GM12878 (cell line): ENCODE data around the gene WDR74. TPM values are rescaled to one million over a fixed set of nuclear protein-coding genes. Genes with fewer than 3 reads are reported as not detected.

ENCODE experiments used
- ATAC-seq: fragments of 200-7000 bp; cut with Tn5 transposase; 3 replicates; pipeline ENCODE4 v1.9.1; 2020; ENCODE audit warnings: mild to moderate bottlenecking, moderate library complexity
- BruUV-seq: library from RNA; stranded (reverse); fragments of 400-500 nt; replicated peaks from 2 replicates; lab custom pipeline; 2021; lab: Mats Ljungman, UMichigan
- CTCF ChIA-PET: fragments of 300-600 bp; sonication (Branson Sonifier 250); formaldehyde crosslinking; extraction: SDS; loops from one replicate; lab custom pipeline; 2021; ENCODE audit warnings: inconsistent platforms; lab: Yijun Ruan, JAX
- POLR2A ChIA-PET: fragments of 350-600 bp; formaldehyde crosslinking; extraction: SDS; loops from one replicate; lab custom pipeline; 2021; ENCODE audit warnings: inconsistent platforms; lab: Charles Lee
- RAD21 ChIA-PET: fragments of 300-600 bp; sonication (Branson Sonifier 250); formaldehyde crosslinking; loops from one replicate; lab custom pipeline; 2023; ENCODE audit warnings: antibody characterized with exemption; ENCODE audit not compliant: unreplicated experiment; lab: Charles Lee
- SMC1A ChIA-PET: fragments of 300-600 bp; sonication (Branson Sonifier 250); formaldehyde crosslinking; loops from one replicate; lab custom pipeline; 2023; ENCODE audit not compliant: unreplicated experiment, uncharacterized antibody; lab: Charles Lee
- DNase-seq: peaks from one replicate; pipeline ENCODE4 v3.0.0-alpha.2; 2011; ENCODE audit warnings: low read depth, low spot score
- FAIRE-seq: peaks from 3 replicates; lab custom pipeline; 2011; peaks lifted over from hg19 to GRCh38; lab: Jason Lieb, UNC
- H2AFZ ChIP-seq: 2 replicates; pipeline ENCODE4 v1.6.0; 2011; ENCODE audit warnings: low read depth, low read length, control low read depth; ENCODE audit not compliant: control insufficient read depth
- H3K27ac ChIP-seq: 2 replicates; pipeline ENCODE4 v1.5.1; 2011; ENCODE audit warnings: control low read depth; ENCODE audit not compliant: control insufficient read depth, insufficient read depth
- H3K27me3 ChIP-seq, 2 experiments: replicated peaks in 1 of 2; 2 replicates each; pipeline versions ENCODE4 v1.6.0 to v1.6.1; 2011; ENCODE audit warnings: low read length in 1 of 2; ENCODE audit not compliant: control insufficient read depth in 2 of 2, insufficient read depth in 2 of 2
- H3K36me3 ChIP-seq, 2 experiments: 2 replicates each; pipeline ENCODE4 v1.5.1; 2011; ENCODE audit warnings: low read length in 1 of 2; ENCODE audit not compliant: control insufficient read depth in 2 of 2, insufficient read depth in 2 of 2
- H3K4me1 ChIP-seq: 2 replicates; pipeline ENCODE4 v1.6.1; 2011; ENCODE audit warnings: mild to moderate bottlenecking, low read length, moderate library complexity, mixed read lengths; ENCODE audit not compliant: control insufficient read depth, insufficient read depth
- H3K4me2 ChIP-seq: 2 replicates; pipeline ENCODE4 v1.6.0; 2011; ENCODE audit warnings: control low read depth; ENCODE audit not compliant: control insufficient read depth, insufficient read depth
- H3K4me3 ChIP-seq: fragments of 200-600 bp; sonication (generic); 2 replicates; pipeline ENCODE4 v1.5.1; 2016
- H3K79me2 ChIP-seq: 2 replicates; pipeline ENCODE4 v1.6.0; 2011; ENCODE audit warnings: low read length; ENCODE audit not compliant: control insufficient read depth, insufficient read depth
- H3K9ac ChIP-seq: 2 replicates; pipeline ENCODE4 v1.8.0; 2011; ENCODE audit warnings: low read length, control low read depth, mixed read lengths; ENCODE audit not compliant: control insufficient read depth, insufficient read depth
- H3K9me3 ChIP-seq: replicated peaks from 3 replicates; pipeline ENCODE4 v1.5.1; 2011; ENCODE audit warnings: mild to moderate bottlenecking, low read length; ENCODE audit not compliant: control insufficient read depth, insufficient read depth
- H4K20me1 ChIP-seq: 2 replicates; pipeline ENCODE4 v1.6.0; 2011; ENCODE audit not compliant: control insufficient read depth, insufficient read depth
- BMI1 ChIP-seq: fragments of 450-650 bp; IDR thresholded peaks from 2 replicates; pipeline ENCODE4 v1.6.1; 2016; ENCODE audit warnings: mild to moderate bottlenecking, moderate library complexity, borderline replicate concordance
- CHD2 ChIP-seq: IDR thresholded peaks from 2 replicates; pipeline ENCODE4 v1.6.1; 2011; ENCODE audit warnings: low read depth, low read length, improper control_type of control experiment, borderline replicate concordance
- CHD4 ChIP-seq: fragments of 200-600 bp; sonication (generic); IDR thresholded peaks from 2 replicates; pipeline ENCODE4 v1.6.1; 2016; ENCODE audit warnings: mild to moderate bottlenecking
- GATAD2B ChIP-seq: fragments of 450-650 bp; conservative IDR thresholded peaks from 2 replicates; pipeline ENCODE4 v1.6.1; 2017; ENCODE audit warnings: low read depth, mild to moderate bottlenecking, moderate library complexity
- IKZF1 ChIP-seq: fragments of 450-650 bp; conservative IDR thresholded peaks from 2 replicates; pipeline ENCODE4 v1.6.1; 2017; ENCODE audit warnings: antibody characterized with exemption, mild to moderate bottlenecking
- MTA3 ChIP-seq: IDR thresholded peaks from 2 replicates; pipeline ENCODE4 v1.6.1; 2012; ENCODE audit warnings: low read length, inconsistent platforms, borderline replicate concordance
- NFIC ChIP-seq: IDR thresholded peaks from 2 replicates; pipeline ENCODE4 v1.6.1; 2012; ENCODE audit warnings: low read depth, mild to moderate bottlenecking, inconsistent platforms, low read length, moderate library complexity
- NFYB ChIP-seq: IDR thresholded peaks from 2 replicates; pipeline ENCODE4 v1.6.1; 2011; ENCODE audit warnings: low read depth, mild to moderate bottlenecking, low read length, improper control_type of control experiment, moderate library complexity; ENCODE audit not compliant: insufficient read depth
- TCF3 ChIP-seq: IDR thresholded peaks from 2 replicates; pipeline ENCODE4 v1.6.1; 2012; ENCODE audit warnings: low read depth, mild to moderate bottlenecking, low read length, borderline replicate concordance; ENCODE audit not compliant: insufficient read depth
- TCF7 ChIP-seq: IDR thresholded peaks from 2 replicates; pipeline ENCODE4 v1.6.1; 2014; ENCODE audit warnings: antibody characterized with exemption, borderline replicate concordance
- WGBS: methylation state at CpG from one replicate; pipeline ENCODE4 v1.1.6; 2016; ENCODE audit warnings: low lambda C conversion rate; ENCODE audit not compliant: insufficient replicate concordance, insufficient coverage; ENCODE audit errors: missing lambda C conversion rate; 5-methylcytosine and 5-hydroxymethylcytosine counted together
- in situ Hi-C: fragments of 300-500 bp; cut with MboI; formaldehyde crosslinking; loops from 9 replicates; pipeline ENCODE4 v1.14.3; 2018; ENCODE audit warnings: mixed read lengths
- intact Hi-C: fragments of 100-400 bp; cut with micrococcal nuclease; formaldehyde crosslinking; loops from one replicate; pipeline ENCODE4 v1.14.2; 2022; ENCODE audit not compliant: unreplicated experiment
- polyA plus RNA-seq, 11 experiments: library from polyadenylated mRNA; depleted of rRNA in 4 of 11; unstranded in 6 of 11; stranded (reverse) in 5 of 11; fragments of >200 nt; fragmentation: Nextera tagmentation in 4 of 11; fragmentation: Illumina TruSeq in 1 of 11; extraction: Ambion mirVana in 4 of 11; extraction: Trizol in 1 of 11; gene quantifications; 1 replicate in 1 of 11; 2 replicates in 10 of 11; pipeline versions ENCODE4 v1.2.1 to v1.2.3, GENCODE V29; 2011 to 2016; ENCODE audit warnings: inconsistent platforms in 2 of 11, missing spikeins in 2 of 11, low read depth in 1 of 11
- total RNA-seq, 4 experiments: library from RNA; depleted of rRNA in 3 of 4; stranded (reverse); fragments of >200 nt in 3 of 4; fragmentation: Illumina TruSeq in 1 of 4; extraction: Trizol in 1 of 4; gene quantifications; 2 replicates each; pipeline versions ENCODE4 v1.2.1 to v1.2.3, GENCODE V29; 2013 to 2021
- TF ChIP-seq, protein P1 (sequence below): fragments of 450-650 bp; IDR thresholded peaks from 2 replicates; pipeline ENCODE4 v1.6.1; 2016; ENCODE audit warnings: mild to moderate bottlenecking
- TF ChIP-seq, protein P2 (sequence below): fragments of 450-650 bp; formaldehyde crosslinking; IDR thresholded peaks from 2 replicates; pipeline ENCODE4 v1.4.0; 2020; ENCODE audit warnings: mild to moderate bottlenecking, moderate library complexity
- TF ChIP-seq, protein P3 (sequence below): fragments of 450-650 bp; IDR thresholded peaks from 2 replicates; pipeline ENCODE4 v1.6.1; 2017; ENCODE audit warnings: antibody characterized with exemption, mild to moderate bottlenecking, moderate library complexity

Gene WDR74
- total and polyA plus RNA-seq, 10 of the 15 experiments (the other 5 are each of a cell fraction or from before 2014, with no cell fraction given): 18.2 to 103 (median 60.7) TPM

DNA sequence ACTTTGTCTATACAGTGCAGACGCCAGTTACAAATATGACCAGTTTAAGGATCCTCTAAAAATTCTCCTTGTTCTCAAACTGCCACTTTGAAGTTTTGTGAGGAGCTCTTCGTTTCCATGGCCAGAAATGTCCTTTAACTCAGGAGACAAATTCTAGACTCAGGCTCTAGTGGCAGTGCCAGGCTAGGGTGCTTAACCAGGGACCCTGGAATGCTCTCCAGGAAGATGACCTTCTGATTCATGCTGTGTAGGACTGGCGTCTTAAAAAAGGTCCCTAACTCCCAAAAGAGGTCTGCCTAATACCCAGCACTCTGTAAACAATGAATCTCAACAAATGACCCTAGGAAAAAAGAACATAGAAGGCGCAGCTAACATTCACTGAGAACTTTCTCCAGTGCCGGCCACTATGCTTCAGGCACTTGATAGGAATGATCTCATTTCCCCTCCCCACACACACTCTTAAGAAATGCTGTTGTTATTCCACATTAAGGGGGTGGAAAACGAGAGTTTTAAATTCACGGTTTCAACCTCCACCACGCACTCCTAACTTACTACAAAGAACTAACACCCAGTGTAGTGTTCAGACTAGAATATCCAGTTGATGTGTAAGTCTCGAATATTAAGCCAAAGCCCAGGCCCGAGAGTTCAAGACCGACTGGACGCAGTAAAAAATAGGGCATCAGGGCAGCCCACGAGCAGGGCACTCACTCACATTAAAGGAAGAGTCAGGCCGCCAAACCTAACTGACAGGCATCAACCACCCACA, 34.9 kb downstream of the WDR74 start:
- H3K4me1 ChIP-seq: peaks cover 16% of the 10 kb centered on the region
- POLR2A ChIA-PET: interaction anchor here (0.8 to 1.8 kb wide), 11 partner anchors 10 to 137 kb away, joined by 3 to 11 read pairs (median 4); partner anchors contain the start of genes HNRNPUL2, STX5, TEX54 and TMEM179B
- H3K36me3 ChIP-seq: peaks cover 11 to 25% of the 10 kb centered on the region in 2 experiments
- in situ Hi-C loops: no loop called here
- H3K4me3 ChIP-seq: peak overlapping the region; percentile 85
- no peaks in the 10 kb centered on the region for H3K27me3 ChIP-seq
- H3K79me2 ChIP-seq: peaks cover 25% of the 10 kb centered on the region
- FAIRE-seq: no peak
- no peaks in the 10 kb centered on the region for H3K9me3 ChIP-seq
- intact Hi-C loops: loop anchor here (1.0 to 2.0 kb wide), 2 partner anchors 18 to 77 kb away; partner anchors contain the start of genes HNRNPUL2 and TMEM179B
- peak overlapping the region; percentile 95 for H3K9ac ChIP-seq
- SMC1A ChIA-PET: interaction anchor here (0.6 to 1.4 kb wide), 6 partner anchors 12 to 57 kb away, joined by 3 to 5 read pairs (median 4); partner anchors contain the start of genes STX5 and TMEM179B
- WGBS: under 1% methylated on average over 14 of the region's 14 CpGs
- TSS peak; percentile 75 for BruUV-seq
- RAD21 ChIA-PET: no interaction called here
- no peak overlapping the region for H2AFZ ChIP-seq
- peak overlapping the region; percentile 86 for H3K27ac ChIP-seq
- H4K20me1 ChIP-seq: no peaks in the 10 kb centered on the region
- peak overlapping the region; percentile 84 for H3K4me2 ChIP-seq
- ATAC-seq: peak; percentile 13
- CTCF ChIA-PET: interaction anchor here (0.8 to 3.3 kb wide), 6 partner anchors 18 to 430 kb away, joined by 3 to 11 read pairs (median 4); partner anchors contain the start of gene TMEM179B
- no peak for DNase-seq
- no peak for TF ChIP-seq NFYB
- TF ChIP-seq, protein P1, sequence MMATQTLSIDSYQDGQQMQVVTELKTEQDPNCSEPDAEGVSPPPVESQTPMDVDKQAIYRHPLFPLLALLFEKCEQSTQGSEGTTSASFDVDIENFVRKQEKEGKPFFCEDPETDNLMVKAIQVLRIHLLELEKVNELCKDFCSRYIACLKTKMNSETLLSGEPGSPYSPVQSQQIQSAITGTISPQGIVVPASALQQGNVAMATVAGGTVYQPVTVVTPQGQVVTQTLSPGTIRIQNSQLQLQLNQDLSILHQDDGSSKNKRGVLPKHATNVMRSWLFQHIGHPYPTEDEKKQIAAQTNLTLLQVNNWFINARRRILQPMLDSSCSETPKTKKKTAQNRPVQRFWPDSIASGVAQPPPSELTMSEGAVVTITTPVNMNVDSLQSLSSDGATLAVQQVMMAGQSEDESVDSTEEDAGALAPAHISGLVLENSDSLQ: peak; percentile 41; the same call in 1 of the 2 replicates
- TF ChIP-seq BMI1: no peak
- TF ChIP-seq, protein P2, sequence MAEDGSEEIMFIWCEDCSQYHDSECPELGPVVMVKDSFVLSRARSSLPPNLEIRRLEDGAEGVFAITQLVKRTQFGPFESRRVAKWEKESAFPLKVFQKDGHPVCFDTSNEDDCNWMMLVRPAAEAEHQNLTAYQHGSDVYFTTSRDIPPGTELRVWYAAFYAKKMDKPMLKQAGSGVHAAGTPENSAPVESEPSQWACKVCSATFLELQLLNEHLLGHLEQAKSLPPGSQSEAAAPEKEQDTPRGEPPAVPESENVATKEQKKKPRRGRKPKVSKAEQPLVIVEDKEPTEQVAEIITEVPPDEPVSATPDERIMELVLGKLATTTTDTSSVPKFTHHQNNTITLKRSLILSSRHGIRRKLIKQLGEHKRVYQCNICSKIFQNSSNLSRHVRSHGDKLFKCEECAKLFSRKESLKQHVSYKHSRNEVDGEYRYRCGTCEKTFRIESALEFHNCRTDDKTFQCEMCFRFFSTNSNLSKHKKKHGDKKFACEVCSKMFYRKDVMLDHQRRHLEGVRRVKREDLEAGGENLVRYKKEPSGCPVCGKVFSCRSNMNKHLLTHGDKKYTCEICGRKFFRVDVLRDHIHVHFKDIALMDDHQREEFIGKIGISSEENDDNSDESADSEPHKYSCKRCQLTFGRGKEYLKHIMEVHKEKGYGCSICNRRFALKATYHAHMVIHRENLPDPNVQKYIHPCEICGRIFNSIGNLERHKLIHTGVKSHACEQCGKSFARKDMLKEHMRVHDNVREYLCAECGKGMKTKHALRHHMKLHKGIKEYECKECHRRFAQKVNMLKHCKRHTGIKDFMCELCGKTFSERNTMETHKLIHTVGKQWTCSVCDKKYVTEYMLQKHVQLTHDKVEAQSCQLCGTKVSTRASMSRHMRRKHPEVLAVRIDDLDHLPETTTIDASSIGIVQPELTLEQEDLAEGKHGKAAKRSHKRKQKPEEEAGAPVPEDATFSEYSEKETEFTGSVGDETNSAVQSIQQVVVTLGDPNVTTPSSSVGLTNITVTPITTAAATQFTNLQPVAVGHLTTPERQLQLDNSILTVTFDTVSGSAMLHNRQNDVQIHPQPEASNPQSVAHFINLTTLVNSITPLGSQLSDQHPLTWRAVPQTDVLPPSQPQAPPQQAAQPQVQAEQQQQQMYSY (CRISPR knock-in tag): no peak
- TF ChIP-seq NFIC: peak; percentile 29; the same call in 1 of the 2 replicates
- TF ChIP-seq, protein P3, sequence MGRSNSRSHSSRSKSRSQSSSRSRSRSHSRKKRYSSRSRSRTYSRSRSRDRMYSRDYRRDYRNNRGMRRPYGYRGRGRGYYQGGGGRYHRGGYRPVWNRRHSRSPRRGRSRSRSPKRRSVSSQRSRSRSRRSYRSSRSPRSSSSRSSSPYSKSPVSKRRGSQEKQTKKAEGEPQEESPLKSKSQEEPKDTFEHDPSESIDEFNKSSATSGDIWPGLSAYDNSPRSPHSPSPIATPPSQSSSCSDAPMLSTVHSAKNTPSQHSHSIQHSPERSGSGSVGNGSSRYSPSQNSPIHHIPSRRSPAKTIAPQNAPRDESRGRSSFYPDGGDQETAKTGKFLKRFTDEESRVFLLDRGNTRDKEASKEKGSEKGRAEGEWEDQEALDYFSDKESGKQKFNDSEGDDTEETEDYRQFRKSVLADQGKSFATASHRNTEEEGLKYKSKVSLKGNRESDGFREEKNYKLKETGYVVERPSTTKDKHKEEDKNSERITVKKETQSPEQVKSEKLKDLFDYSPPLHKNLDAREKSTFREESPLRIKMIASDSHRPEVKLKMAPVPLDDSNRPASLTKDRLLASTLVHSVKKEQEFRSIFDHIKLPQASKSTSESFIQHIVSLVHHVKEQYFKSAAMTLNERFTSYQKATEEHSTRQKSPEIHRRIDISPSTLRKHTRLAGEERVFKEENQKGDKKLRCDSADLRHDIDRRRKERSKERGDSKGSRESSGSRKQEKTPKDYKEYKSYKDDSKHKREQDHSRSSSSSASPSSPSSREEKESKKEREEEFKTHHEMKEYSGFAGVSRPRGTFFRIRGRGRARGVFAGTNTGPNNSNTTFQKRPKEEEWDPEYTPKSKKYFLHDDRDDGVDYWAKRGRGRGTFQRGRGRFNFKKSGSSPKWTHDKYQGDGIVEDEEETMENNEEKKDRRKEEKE: no peak
- TF ChIP-seq GATAD2B: no peak
- TF ChIP-seq MTA3: 0 out of 2 replicates have a peak, but pooled peaks have one; percentile 55
- TF ChIP-seq CHD2: no peak
- TF ChIP-seq TCF3: no peak
- no peak for TF ChIP-seq CHD4
- TF ChIP-seq TCF7: peak; percentile 39; the same call in 1 of the 2 replicates
- no peak for TF ChIP-seq IKZF1
